Loucy (cell line): ENCODE measurements around the gene CCDC122.

ENCODE experiments used
- EZH2phosphoT487 ChIP-seq: fragments of 200-600 bp; IDR thresholded peaks from 2 replicates; pipeline ENCODE4 v1.6.1; 2018; ENCODE audit warnings: antibody characterized with exemption, mild to moderate bottlenecking, moderate library complexity, borderline replicate concordance
- TF ChIP-seq, protein P1 (sequence below): fragments of 200-600 bp; sonication (generic); conservative IDR thresholded peaks from 2 replicates; pipeline ENCODE4 v1.5.1; 2014; ENCODE audit warnings: mild to moderate bottlenecking, antibody characterized with exemption, low read length

DNA sequence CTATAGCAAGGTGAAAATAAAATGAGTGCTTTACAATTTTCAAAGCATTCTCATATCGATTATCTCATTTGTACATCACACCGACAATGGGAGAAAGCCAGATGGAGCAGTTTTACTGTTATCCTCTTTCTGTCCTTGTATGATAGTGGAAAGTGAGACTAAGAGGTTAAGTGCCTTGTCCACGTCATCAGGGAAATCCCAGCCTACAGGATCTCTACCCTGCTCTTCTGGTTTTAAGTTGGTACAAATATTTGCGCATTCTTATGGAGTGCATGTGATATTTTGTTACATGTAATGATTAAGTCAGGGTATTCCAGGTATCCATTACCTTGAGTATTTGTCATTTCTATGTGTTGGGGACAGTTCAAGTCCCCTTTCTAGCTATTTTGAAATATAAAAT lies 80.3 kb downstream of the CCDC122 start:
- TF ChIP-seq, protein P1, sequence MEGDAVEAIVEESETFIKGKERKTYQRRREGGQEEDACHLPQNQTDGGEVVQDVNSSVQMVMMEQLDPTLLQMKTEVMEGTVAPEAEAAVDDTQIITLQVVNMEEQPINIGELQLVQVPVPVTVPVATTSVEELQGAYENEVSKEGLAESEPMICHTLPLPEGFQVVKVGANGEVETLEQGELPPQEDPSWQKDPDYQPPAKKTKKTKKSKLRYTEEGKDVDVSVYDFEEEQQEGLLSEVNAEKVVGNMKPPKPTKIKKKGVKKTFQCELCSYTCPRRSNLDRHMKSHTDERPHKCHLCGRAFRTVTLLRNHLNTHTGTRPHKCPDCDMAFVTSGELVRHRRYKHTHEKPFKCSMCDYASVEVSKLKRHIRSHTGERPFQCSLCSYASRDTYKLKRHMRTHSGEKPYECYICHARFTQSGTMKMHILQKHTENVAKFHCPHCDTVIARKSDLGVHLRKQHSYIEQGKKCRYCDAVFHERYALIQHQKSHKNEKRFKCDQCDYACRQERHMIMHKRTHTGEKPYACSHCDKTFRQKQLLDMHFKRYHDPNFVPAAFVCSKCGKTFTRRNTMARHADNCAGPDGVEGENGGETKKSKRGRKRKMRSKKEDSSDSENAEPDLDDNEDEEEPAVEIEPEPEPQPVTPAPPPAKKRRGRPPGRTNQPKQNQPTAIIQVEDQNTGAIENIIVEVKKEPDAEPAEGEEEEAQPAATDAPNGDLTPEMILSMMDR = no peak
- no peak for TF ChIP-seq EZH2phosphoT487
